Tibial nerve (tissue), 3 donors: ENCODE measurements around the gene RENBP.

Experiments
- POLR2A ChIP-seq, 2 donors: fragments of 450-650 bp; IDR thresholded peaks; one replicate each; pipeline ENCODE4 v1.6.1; 2017; ENCODE audit warnings: antibody characterized with exemption in 2 of 2, mild to moderate bottlenecking in 2 of 2, moderate library complexity in 2 of 2
- TF ChIP-seq, protein P1 (sequence below), 5 experiments: fragments of 200-600 bp in 3 of 5; fragments of 450-650 bp in 2 of 5; sonication (generic) in 3 of 5; IDR thresholded peaks; one replicate each; pipeline ENCODE4 v1.5.1; 2016 to 2019; ENCODE audit warnings: antibody characterized with exemption in 5 of 5, mild to moderate bottlenecking in 3 of 5, moderate library complexity in 2 of 5

DNA sequence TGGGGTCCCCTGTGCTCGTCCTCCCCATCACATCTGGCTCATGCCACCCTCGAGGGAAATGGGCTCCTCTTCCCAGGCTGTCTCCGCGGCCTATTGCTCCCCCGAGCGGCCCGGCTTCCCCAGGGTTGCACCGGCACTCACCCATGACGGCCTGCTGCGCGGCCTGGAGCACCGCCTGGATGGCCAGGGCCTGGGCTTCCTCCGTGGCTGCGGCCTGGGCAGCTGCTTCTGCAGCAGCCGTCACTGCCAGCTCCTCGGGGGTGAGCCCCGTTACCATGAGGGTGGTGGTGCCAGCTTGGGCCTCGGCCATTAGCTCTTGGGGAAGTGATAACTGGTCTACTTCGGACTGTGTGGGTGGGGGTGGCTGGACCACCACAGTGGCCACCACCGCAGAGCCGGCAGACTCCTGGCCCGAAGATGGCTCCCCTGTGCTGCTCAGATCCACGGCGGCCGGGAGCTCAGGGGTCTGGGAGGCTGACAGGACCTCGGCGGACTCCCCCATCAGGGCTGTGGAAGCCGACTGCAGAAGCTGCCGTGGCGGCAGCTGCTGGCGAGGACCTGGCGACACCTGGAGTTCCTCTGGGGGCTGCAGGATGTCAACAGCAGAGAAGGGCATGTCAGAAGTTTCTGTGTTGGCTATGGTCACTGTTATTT is 8.1 kb upstream of the RENBP start:
- TF ChIP-seq, protein P1, sequence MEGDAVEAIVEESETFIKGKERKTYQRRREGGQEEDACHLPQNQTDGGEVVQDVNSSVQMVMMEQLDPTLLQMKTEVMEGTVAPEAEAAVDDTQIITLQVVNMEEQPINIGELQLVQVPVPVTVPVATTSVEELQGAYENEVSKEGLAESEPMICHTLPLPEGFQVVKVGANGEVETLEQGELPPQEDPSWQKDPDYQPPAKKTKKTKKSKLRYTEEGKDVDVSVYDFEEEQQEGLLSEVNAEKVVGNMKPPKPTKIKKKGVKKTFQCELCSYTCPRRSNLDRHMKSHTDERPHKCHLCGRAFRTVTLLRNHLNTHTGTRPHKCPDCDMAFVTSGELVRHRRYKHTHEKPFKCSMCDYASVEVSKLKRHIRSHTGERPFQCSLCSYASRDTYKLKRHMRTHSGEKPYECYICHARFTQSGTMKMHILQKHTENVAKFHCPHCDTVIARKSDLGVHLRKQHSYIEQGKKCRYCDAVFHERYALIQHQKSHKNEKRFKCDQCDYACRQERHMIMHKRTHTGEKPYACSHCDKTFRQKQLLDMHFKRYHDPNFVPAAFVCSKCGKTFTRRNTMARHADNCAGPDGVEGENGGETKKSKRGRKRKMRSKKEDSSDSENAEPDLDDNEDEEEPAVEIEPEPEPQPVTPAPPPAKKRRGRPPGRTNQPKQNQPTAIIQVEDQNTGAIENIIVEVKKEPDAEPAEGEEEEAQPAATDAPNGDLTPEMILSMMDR (IDR thresholded peaks at IDR 0.05): no peak
- no peak for TF ChIP-seq POLR2A (IDR thresholded peaks at IDR 0.05)
